ENCODE results near the gene OR1F1.
"Not testable (repeated sequence)": the region's sequence is repeated elsewhere in the genome, so short reads cannot be mapped to it uniquely, and the experiment has no call there.

Gene OR1F1

DNA sequence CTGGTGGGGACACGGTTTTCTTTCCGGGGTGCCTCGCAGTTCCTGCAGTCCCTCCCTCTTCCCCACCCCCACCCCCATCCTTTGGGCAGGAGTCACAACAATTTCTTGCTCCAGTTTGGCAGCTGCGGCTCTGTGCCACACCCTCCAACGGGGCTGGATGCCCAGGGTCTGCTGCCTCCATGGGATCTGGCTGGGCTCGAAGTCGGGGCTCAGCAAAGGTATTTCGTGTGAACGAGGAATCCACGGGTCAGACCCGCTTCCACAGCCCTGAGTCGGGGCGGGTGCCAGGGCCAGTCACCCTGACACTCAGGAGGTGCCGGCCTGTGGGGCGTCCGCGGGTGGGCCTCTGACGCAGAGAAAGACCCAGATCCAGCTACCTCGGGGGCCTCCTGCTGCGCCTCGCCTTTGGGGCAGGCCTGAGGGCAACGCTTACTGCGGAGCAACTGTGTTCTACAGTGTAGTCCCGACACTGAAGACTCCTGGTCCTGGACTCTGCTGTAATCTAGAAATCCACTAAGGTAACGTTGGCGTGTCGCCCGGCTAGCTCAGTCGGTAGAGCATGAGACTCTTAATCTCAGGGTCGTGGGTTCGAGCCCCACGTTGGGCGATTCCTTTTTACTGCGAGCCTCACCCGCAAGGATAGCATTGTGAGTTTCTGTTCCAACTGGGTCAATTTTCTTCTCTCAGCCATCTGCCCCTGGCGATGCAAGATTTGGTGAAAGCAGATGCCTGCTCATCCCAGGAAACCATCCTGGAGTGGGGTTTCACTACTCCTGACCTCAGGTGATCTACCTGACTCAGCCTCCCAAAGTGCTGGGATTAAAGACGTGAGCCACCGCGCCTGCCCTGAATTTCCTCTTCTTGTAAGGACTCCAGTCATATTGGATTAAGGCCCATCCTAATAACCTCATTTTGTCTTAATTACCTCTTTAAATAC, 12.6 kb upstream of the OR1F1 start:
- peak; percentile 78 for DNase-seq

GRCh38 chr16:3179651-3180050, 8.4 kb upstream of the OR1F1 start:
- DNase-seq: no peak

- DNase-seq: peak; percentile 54
Observed at GRCh38 chr16:3180445-3180878, 7.5 kb upstream of the OR1F1 start.

DNA sequence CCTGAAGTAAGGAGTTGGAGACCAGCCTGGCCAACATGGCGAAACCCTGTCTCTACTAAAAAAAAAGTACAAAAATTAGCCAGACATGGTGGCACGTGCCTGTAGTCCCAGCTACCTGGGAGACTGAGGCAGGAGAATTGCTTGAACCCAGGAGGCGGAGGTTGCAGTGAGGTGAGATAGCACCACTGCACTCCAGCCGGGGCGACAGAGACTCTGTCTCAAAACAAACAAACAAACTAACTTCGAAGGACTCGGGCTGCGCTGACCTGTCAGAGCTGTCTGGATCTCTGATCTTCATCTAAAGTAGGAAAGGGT, 5.8 kb upstream of the OR1F1 start:
- DNase-seq: not testable (repeated sequence)

- peak; percentile 82 for DNase-seq
Observed at GRCh38 chr16:3182608-3183444, 5.2 kb upstream of the OR1F1 start.

GRCh38 chr16:3183445-3184139, 4.4 kb upstream of the OR1F1 start:
- no peak for DNase-seq

- DNase-seq: no peak
Observed at GRCh38 chr16:3186946-3187690, 886 bp upstream of the OR1F1 start.

GRCh38 chr16:3188675-3188924, 596 bp downstream of the OR1F1 start:
- DNase-seq: no peak

GRCh38 chr16:3188925-3189825, 1.2 kb downstream of the OR1F1 start:
- peak; percentile 82 for DNase-seq

GRCh38 chr16:3189869-3190268, 1.9 kb downstream of the OR1F1 start:
- DNase-seq: no peak

DNA sequence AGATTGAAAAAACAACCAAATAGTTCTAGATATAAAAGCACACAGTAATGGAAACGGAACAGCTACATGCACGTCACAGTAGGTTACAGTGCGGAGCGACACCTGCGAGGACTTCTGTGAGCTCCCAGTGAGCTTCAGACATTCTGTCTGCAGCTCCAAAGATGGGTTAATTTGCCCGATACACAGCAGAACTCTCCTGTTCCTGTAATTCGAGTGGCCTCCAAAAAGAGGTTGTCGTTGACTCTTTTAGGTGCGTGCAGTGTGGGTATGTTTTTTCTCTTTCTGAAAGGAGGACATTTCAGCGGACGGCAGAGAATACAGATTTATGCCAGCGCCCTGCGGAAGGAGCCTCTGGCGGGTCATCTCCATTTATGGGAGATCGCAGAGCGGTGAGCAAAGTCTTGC, 2.9 kb downstream of the OR1F1 start:
- DNase-seq: no peak

DNA sequence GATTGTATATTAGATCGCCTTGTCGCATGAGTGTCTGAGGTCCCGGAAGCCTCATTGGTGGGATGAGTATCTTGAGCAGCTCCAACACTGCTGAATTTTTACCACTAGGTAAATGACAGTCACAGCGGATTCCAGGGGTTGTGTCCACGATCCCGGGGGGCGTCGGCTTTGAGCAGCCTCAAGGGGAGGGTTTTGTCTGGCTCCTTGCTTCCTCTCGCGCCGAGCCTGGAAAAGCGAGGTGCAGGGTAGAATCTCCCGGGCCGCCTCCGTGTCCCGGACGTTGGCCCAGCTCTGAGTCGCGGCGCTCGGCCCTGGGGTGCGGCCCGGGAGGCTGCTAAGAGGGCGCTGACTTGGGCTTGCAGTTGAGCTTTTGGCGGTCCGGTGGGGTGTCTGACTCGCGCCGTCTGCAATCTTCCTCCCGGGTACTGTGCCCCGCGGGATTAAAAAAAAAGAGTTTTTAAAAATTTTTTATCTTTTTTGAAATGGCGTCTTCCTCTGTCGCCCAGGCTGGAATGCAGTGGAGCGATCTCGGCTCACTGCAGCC, 4.5 kb downstream of the OR1F1 start:
- no peak for DNase-seq

DNA sequence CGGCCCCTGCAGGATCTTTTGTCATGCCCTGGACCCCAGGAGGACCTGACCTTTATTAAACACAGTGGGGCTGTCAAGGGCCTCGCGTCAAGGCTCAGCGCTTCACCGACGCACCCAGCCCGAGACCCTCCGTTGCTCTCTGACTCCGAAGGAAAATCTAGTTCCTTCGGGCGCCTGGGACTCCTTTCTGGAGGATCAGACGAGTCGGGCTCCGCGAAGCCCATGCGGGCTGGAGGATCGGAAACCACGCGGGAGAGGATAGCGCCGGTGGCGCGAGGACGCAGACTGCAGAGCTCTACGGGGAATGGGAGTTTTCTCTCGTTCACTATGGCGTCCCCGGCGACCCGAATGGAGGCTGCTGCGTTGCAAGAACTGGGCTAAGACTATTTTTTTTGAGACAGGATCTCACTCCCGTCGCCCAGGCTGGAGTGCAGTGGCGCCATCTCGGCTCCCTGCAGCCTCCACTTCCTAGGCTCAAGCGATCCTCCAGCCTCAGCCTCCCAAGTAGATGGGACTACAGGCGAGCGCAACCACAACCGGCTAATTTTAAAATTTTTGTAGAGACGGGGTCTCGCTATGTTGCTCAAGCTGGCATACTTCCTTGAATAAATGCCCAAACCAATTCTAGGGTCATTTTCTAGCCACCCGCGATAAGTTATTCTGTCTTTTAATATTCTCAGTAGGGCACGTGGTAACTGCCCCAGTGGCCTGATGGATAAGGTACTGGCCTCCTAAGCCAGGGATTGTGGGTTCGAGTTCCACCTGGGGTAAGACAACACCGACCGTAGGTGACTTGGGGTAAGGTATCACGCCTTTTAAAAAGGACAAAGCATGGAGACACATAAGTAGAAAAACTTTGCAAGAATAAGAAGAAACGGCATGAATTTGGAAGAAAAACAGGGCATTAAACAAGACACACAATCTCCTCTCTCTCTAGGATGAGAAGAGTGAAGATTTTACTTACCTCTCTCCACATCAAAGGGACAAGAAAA, 5.5 kb downstream of the OR1F1 start:
- DNase-seq: no peak

DNA sequence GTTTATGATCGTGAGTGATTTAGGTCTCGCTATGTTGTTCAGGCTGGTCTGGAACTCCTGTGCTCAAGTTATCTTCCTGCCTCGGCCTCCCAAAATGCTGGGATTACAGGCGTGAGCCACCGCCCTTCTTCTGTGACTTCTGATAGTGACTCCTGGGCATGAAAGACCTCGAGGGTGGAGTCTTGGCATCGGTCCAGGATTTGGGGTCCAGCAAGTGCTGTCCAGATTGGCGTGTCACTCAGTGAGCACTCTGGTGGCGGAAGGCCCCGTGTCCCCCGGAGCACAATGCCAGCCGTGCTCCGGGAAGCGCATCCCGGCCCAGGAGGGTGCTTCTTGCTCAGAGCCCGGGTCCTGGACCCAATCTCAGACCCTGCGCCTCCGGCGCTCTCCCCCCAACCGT, 6.8 kb downstream of the OR1F1 start:
- no peak for DNase-seq

- no peak for DNase-seq
Observed at GRCh38 chr16:3195975-3196374, 8.0 kb downstream of the OR1F1 start.

DNA sequence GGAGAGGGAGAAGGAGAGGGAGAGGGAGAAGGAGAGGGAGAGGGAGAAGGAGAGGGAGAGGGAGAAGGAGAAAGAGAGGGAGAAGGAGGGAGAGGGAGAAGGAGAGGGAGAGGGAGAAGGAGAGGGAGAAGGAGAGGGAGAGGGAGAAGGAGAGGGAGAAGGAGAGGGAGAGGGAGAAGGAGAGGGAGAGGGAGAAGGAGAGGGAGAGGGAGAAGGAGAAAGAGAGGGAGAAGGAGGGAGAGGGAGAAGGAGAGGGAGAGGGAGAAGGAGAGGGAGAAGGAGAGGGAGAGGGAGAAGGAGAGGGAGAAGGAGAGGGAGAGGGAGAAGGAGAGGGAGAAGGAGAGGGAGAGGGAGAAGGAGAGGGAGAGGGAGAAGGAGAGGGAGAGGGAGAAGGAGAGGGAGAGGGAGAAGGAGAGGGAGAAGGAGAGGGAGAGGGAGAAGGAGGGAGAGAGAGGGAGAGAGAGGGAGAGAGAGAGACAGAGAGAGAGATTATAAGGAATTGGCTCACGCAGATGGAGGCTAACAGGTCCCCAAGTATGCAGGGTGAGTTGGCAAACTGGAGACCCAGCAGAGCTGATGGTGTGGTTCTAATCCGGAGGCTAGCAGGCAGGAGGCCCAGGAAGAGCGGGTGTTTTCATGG, 9.8 kb downstream of the OR1F1 start:
- DNase-seq: not testable (repeated sequence)

GRCh38 chr16:3198334-3199072, 10.5 kb downstream of the OR1F1 start:
- no peak for DNase-seq

DNA sequence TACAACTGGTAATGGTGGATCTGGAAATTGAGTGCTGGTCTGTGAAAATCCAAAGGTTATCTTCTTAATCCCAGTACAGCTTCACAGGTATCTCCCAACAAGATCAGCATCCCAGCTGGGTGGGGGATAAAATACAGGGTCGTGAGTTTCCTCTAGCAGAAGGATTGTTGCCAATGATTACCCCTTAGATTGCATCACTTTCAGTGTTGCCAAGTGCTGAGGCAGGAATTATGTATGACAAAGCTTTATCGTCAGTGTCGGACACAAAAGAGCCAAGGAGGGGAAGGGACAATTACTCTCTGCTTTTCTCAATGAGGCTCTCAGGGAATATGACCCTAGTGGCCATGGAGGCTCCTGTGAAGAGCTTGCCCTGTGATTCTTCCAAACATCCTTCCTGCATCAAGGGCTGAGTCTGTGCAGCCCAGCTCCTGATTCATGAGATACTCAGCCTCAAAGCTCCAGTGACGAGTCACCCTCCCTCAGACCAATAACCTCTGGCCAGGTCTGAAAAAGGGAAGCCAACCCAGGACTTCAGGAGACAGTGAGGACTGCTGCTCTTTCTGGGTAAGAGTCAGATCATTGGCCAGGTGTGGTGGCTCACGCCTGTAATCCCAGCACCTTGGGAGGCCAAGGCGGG, 15.0 kb downstream of the OR1F1 start:
- no peak for DNase-seq

Measured in stimulated activated CD4-positive, alpha-beta T cell treated with anti-CD3 and anti-CD28 coated beads, Interleukin-15, amount 100 ng/mL, for 24 hours (primary cell).